CD1c-positive myeloid dendritic cell (primary cell): ENCODE results near the gene CD2.

Experiments used
- DNase-seq: peaks from one replicate; pipeline ENCODE4 v3.0.0-alpha.2; 2016; ENCODE audit errors: extremely low spot score

CD2 gene

GRCh38 chr1:116777831-116778830, 23.9 kb downstream of the CD2 start:
- DNase-seq: no peak

- DNase-seq: no peak
These were observed 26.8 kb downstream of the CD2 start for GRCh38 chr1:116781034-116781433.

- no peak for DNase-seq
These were observed 30.8 kb downstream of the CD2 start for GRCh38 chr1:116785006-116785405.

- DNase-seq: no peak
These were observed 31.8 kb downstream of the CD2 start for GRCh38 chr1:116786049-116786448.

- DNase-seq: no peak
These were observed 37.5 kb downstream of the CD2 start for GRCh38 chr1:116791727-116792126.

- DNase-seq: no peak
These were observed 39.2 kb downstream of the CD2 start for GRCh38 chr1:116793357-116793935.

GRCh38 chr1:116794371-116794770, 40.1 kb downstream of the CD2 start:
- no peak for DNase-seq

GRCh38 chr1:116794804-116795481, 40.7 kb downstream of the CD2 start:
- DNase-seq: peak; percentile 89

- DNase-seq: no peak
These were observed 41.2 kb downstream of the CD2 start for GRCh38 chr1:116795482-116795829.

- DNase-seq: peak; percentile 31
These were observed 50.5 kb downstream of the CD2 start for GRCh38 chr1:116804736-116805135.

- DNase-seq: no peak
These were observed 51.2 kb downstream of the CD2 start for GRCh38 chr1:116805398-116805797.

- DNase-seq: no peak
These were observed 52.0 kb downstream of the CD2 start for GRCh38 chr1:116806245-116806644.

GRCh38 chr1:116806671-116807070, 52.4 kb downstream of the CD2 start:
- no peak for DNase-seq

- DNase-seq: no peak
These were observed 53.4 kb downstream of the CD2 start for GRCh38 chr1:116807394-116808199.

- DNase-seq: peak; percentile 33
These were observed 54.1 kb downstream of the CD2 start for GRCh38 chr1:116808200-116808847.

- no peak for DNase-seq
These were observed 54.7 kb downstream of the CD2 start for GRCh38 chr1:116808848-116809508.

- no peak for DNase-seq
These were observed 57.1 kb downstream of the CD2 start for GRCh38 chr1:116811321-116811720.

GRCh38 chr1:116814926-116815723, 60.9 kb downstream of the CD2 start:
- DNase-seq: no peak

- peak; percentile 75 for DNase-seq
These were observed 63.4 kb downstream of the CD2 start for GRCh38 chr1:116817582-116818064.
